Tibial nerve (tissue), 4 donors: ENCODE data around the gene RBM20. TPM values are rescaled to one million over a fixed set of nuclear protein-coding genes. Genes with fewer than 3 reads are reported as not detected.
"Not testable (repeated sequence)": the region's sequence is repeated elsewhere in the genome, so short reads cannot be mapped to it uniquely, and the experiment has no call there.

Experiments used
- DNase-seq, 2 donors: peaks; one replicate each; pipeline ENCODE4 v3.0.0-alpha.2; 2019; ENCODE audit warnings: low spot score in 2 of 2
- H3K27ac ChIP-seq, 4 donors: fragments of 200-600 bp; sonication (generic) in 3 of 4; one replicate each; pipeline ENCODE4 v1.5.1; 2017 to 2019; ENCODE audit warnings: mild to moderate bottlenecking in 1 of 4
- H3K27me3 ChIP-seq, 2 donors: fragments of 200-600 bp; sonication (generic) in 1 of 2; one replicate each; pipeline versions ENCODE4 v1.5.1 to v1.6.0; 2017 to 2019
- H3K36me3 ChIP-seq, 3 donors: fragments of 200-600 bp; sonication (generic); one replicate each; pipeline ENCODE4 v1.5.1; 2018 to 2019
- H3K4me1 ChIP-seq, 4 donors: fragments of 200-600 bp; sonication (generic) in 3 of 4; one replicate each; pipeline ENCODE4 v1.5.1; 2017 to 2019
- H3K4me3 ChIP-seq, 4 donors: fragments of 200-600 bp; sonication (generic) in 3 of 4; one replicate each; pipeline ENCODE4 v1.5.1; 2017 to 2019; ENCODE audit warnings: mild to moderate bottlenecking in 1 of 4, moderate library complexity in 1 of 4
- H3K9me3 ChIP-seq, 4 donors: fragments of 200-600 bp; sonication (generic) in 3 of 4; one replicate each; pipeline ENCODE4 v1.5.1; 2017 to 2019
- CTCF ChIP-seq, 5 experiments: fragments of 200-600 bp in 3 of 5; fragments of 450-650 bp in 2 of 5; sonication (generic) in 3 of 5; IDR thresholded peaks; one replicate each; pipeline ENCODE4 v1.5.1; 2016 to 2019; ENCODE audit warnings: antibody characterized with exemption in 5 of 5, mild to moderate bottlenecking in 3 of 5, moderate library complexity in 2 of 5
- EP300 ChIP-seq, 2 donors: sonication (generic); formaldehyde crosslinking; IDR thresholded peaks; one replicate each; pipeline ENCODE4 v1.6.1; 2017; ENCODE audit warnings: antibody characterized with exemption in 2 of 2, mild to moderate bottlenecking in 1 of 2
- POLR2A ChIP-seq, 2 donors: fragments of 450-650 bp; IDR thresholded peaks; one replicate each; pipeline ENCODE4 v1.6.1; 2017; ENCODE audit warnings: antibody characterized with exemption in 2 of 2, mild to moderate bottlenecking in 2 of 2, moderate library complexity in 2 of 2
- WGBS, 2 donors: methylation state at CpG; one replicate each; pipeline ENCODE4 v1.1.5; 2018; 5-methylcytosine and 5-hydroxymethylcytosine counted together
- total RNA-seq, 4 donors: library from RNA; depleted of rRNA; stranded (reverse); fragments of >200 nt; gene quantifications; one replicate each; pipeline ENCODE4 v1.1.0, GENCODE V29; 2016

RBM20 gene
- total RNA-seq, 4 donors from 2014 or later = 1.3 to 8.7 (median 2.7) TPM

GRCh38 chr10:110725801-110726630, 81.9 kb downstream of the RBM20 start:
- no peaks in the 10 kb centered on the region for H3K9me3 ChIP-seq
- H3K27me3 ChIP-seq = peaks cover 0 to 6% of the 10 kb centered on the region in 2 donors
- peaks cover 0 to 5% (median 0%) of the 10 kb centered on the region in 4 donors for H3K4me1 ChIP-seq
- TF ChIP-seq EP300 (IDR thresholded peaks at IDR 0.05) = no peak
- TF ChIP-seq CTCF (IDR thresholded peaks at IDR 0.05) = no peak
- TF ChIP-seq POLR2A (IDR thresholded peaks at IDR 0.05) = no peak
- DNase-seq = no peak
- WGBS, 2 donors = 41 to 54% methylated on average over 10 of the region's 10 CpGs
- H3K27ac ChIP-seq = no peak overlapping the region
- no peaks in the 10 kb centered on the region for H3K36me3 ChIP-seq
- H3K4me3 ChIP-seq = no peak overlapping the region

GRCh38 chr10:110727785-110728184, 83.6 kb downstream of the RBM20 start:
- not testable (repeated sequence) for DNase-seq, H3K9me3 ChIP-seq, H3K27me3 ChIP-seq, H3K4me1 ChIP-seq, H3K4me3 ChIP-seq, H3K27ac ChIP-seq, H3K36me3 ChIP-seq
- WGBS, 2 donors = 91 to 92% methylated on average over 2 of the region's 2 CpGs

DNA sequence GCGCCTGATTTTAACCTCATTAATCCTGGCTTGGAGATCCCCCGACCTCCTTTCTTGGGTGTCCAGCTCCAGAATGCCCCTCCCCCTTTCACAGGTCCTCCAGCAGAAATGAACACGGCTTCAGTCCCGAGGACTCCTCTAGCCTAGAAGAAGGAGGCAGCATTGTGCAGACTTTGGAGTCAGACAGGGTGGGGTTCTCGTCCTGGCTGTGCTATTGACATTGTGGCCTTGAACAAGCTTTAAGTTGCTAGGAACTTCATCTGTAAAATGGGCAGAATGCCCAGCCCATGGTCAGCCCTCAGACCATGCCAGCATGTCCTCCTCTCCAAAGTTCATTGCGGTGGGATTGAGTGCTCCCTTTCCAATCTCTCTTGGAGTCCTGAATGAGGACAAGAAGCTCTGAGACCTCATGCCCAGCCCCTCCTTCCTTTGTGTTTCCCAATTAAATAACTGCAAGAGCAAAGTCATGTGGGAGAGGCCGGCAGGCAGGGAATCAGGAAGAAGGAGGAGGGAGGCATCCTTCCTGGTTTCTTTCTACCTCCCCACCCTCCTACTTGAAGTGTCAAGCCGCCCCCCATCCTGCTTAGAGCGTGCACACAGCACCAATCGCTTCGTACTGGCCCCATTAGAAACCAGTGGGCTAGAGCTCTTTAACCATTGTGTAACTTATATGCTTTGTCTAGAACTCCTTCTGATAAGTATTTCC, 86.4 kb downstream of the RBM20 start:
- H3K27me3 ChIP-seq = peaks cover 0 to 6% of the 10 kb centered on the region in 2 donors
- DNase-seq = no peak
- H3K27ac ChIP-seq = no peak overlapping the region
- peaks cover 0 to 9% (median 0%) of the 10 kb centered on the region in 4 donors for H3K4me1 ChIP-seq
- H3K9me3 ChIP-seq = no peaks in the 10 kb centered on the region
- no peak for TF ChIP-seq CTCF (IDR thresholded peaks at IDR 0.05)
- TF ChIP-seq EP300 (IDR thresholded peaks at IDR 0.05) = no peak
- TF ChIP-seq POLR2A (IDR thresholded peaks at IDR 0.05) = no peak
- 71 to 76% methylated on average over 11 of the region's 11 CpGs for WGBS, 2 donors
- H3K36me3 ChIP-seq = no peaks in the 10 kb centered on the region
- no peak overlapping the region for H3K4me3 ChIP-seq

DNA sequence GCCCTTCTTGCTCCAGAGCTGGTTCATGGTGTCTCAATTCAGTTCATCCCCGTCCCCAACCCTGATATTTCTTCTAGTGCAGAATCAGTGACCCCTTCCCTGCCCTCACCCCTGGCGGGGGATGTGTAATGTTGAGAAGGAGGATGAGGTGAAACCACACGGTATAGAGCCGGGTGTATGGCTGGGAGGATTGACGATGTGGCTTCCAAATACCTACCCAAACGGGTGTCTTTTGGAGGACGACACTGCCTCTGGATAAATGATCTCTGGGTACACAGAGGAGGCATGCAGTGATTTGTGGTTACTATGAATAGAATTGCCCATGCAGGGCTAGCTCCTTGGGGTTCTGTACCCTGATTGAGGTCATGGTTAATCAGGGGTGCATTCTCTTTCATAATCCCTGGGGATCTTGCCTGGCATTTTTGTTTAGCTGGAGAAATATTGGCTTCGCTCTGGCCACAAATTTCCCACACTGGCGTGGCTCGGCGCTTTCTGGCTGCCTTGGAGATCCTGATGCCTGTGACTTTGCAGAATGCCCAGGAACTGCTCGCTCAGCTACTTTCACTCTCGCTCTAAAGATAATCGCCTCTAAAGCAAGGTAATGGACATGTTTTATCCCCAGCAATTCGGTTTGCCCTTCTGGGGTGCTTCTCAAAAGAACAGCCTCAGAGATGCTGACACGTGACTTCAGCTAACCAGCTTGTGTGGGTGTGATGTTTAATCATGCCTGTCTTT, 89.2 kb downstream of the RBM20 start:
- Histone ChIP-seq H3K27ac (no peak overlapping the region), H3K4me1 (peaks cover 0 to 4% (median 0%) of the 10 kb centered on the region in 4 donors), H3K4me3 (no peak overlapping the region), H3K9me3 (no peaks in the 10 kb centered on the region), H3K36me3 (no peaks in the 10 kb centered on the region), H3K27me3 (peaks cover 0 to 6% of the 10 kb centered on the region in 2 donors)
- no peak for TF ChIP-seq EP300 (IDR thresholded peaks at IDR 0.05)
- TF ChIP-seq CTCF (IDR thresholded peaks at IDR 0.05) = no peak
- no peak for TF ChIP-seq POLR2A (IDR thresholded peaks at IDR 0.05)
- WGBS, 2 donors = 72 to 77% methylated on average over 16 of the region's 16 CpGs
- no peak for DNase-seq

DNA sequence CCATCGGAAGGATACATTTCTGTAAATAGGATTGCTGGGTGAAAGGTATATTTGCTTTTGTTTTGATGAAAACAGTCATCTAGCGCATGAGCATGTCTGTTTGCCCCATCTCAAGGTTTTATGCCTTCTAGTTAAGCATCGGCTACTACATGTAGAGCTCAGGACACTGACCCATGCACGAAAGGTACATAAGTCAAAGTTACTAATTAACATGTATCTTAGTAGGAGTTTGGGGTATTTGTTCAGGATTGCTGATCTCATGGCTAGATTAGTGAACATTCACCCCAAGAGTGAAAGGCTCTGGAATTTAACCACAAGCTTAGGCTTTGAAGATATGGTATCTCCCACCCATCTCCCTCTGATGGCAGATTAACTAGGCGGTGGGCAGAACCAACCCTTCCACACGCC, 91.5 kb downstream of the RBM20 start:
- WGBS, 2 donors = 92 to 94% methylated on average over 6 of the region's 6 CpGs

More for the DNA sequence above, 91.5 kb downstream of the RBM20 start:
- no peak for DNase-seq
- H3K27me3 ChIP-seq = peaks cover 0 to 2% of the 10 kb centered on the region in 2 donors
- H3K36me3 ChIP-seq = no peaks in the 10 kb centered on the region
- TF ChIP-seq EP300 (IDR thresholded peaks at IDR 0.05) = no peak
- no peak for TF ChIP-seq POLR2A (IDR thresholded peaks at IDR 0.05)
- TF ChIP-seq CTCF (IDR thresholded peaks at IDR 0.05) = no peak
- H3K9me3 ChIP-seq = no peaks in the 10 kb centered on the region
- H3K4me1 ChIP-seq = peaks cover 0 to 15% (median 0%) of the 10 kb centered on the region in 4 donors
- H3K4me3 ChIP-seq = no peak overlapping the region
- H3K27ac ChIP-seq = no peak overlapping the region
